HG03045 (cell line): ENCODE data around the gene RNASEH1.
A peak's percentile ranks its signal among the peaks of the same experiment; 100 is the strongest.

Source experiments
- ATAC-seq: cut with Tn5 transposase; IDR thresholded peaks from one replicate; pipeline ENCODE4 v1.9.1; 2021; ENCODE audit warnings: mild to moderate bottlenecking, moderate library complexity; ENCODE audit not compliant: unreplicated experiment

The RNASEH1 gene

GRCh38 chr2:3563521-3563976 is 5.4 kb upstream of the RNASEH1 start:
- ATAC-seq = peak; percentile 47

- ATAC-seq = peak; percentile 36
Observed at GRCh38 chr2:3557639-3558204, 411 bp downstream of the RNASEH1 start.

- no peak for ATAC-seq
Observed at GRCh38 chr2:3553946-3554345, 4.2 kb downstream of the RNASEH1 start.

GRCh38 chr2:3547915-3548314 is 10.2 kb downstream of the RNASEH1 start:
- no peak for ATAC-seq

GRCh38 chr2:3545788-3546478 is 12.2 kb downstream of the RNASEH1 start:
- no peak for ATAC-seq

- ATAC-seq = no peak
Observed at GRCh38 chr2:3543023-3543683, 15.0 kb downstream of the RNASEH1 start.

GRCh38 chr2:3542107-3542506 is 16.0 kb downstream of the RNASEH1 start:
- no peak for ATAC-seq

- ATAC-seq = no peak
Observed at GRCh38 chr2:3539836-3540235, 18.3 kb downstream of the RNASEH1 start.

GRCh38 chr2:3536682-3537632 is 21.2 kb downstream of the RNASEH1 start:
- ATAC-seq = no peak

- no peak for ATAC-seq
Observed at GRCh38 chr2:3535794-3536681, 22.1 kb downstream of the RNASEH1 start.

- ATAC-seq = no peak
Observed at GRCh38 chr2:3535467-3535793, 22.7 kb downstream of the RNASEH1 start.

GRCh38 chr2:3534251-3534814 is 23.8 kb downstream of the RNASEH1 start:
- no peak for ATAC-seq

GRCh38 chr2:3533836-3534235 is 24.3 kb downstream of the RNASEH1 start:
- ATAC-seq = no peak

- no peak for ATAC-seq
Observed at GRCh38 chr2:3532941-3533340, 25.2 kb downstream of the RNASEH1 start.

GRCh38 chr2:3529316-3530025 is 28.7 kb downstream of the RNASEH1 start:
- ATAC-seq = no peak

GRCh38 chr2:3527886-3528785 is 30.0 kb downstream of the RNASEH1 start:
- ATAC-seq = no peak

GRCh38 chr2:3526871-3527270 is 31.3 kb downstream of the RNASEH1 start:
- ATAC-seq = no peak

- no peak for ATAC-seq
Observed at GRCh38 chr2:3523551-3524041, 34.5 kb downstream of the RNASEH1 start.
